ENCODE measurements around the gene SNAP91.

- TF ChIP-seq CTCF (IDR thresholded peaks at IDR 0.05; ENCODE audit: insufficient read depth, low read depth, low read length) (no peak), EZH2 (IDR thresholded peaks at IDR 0.05; ENCODE audit: insufficient read depth, low read length) (no peak)
Measured at GRCh38 chr6:83609248-83609647, 99.7 kb downstream of the SNAP91 start.
